ENCODE data around the gene STAT4.
A peak's percentile ranks its signal among the peaks of the same experiment; 100 is the strongest.

Gene STAT4

GRCh38 chr2:191150600-191151330 lies at the start of gene STAT4:
Gene STAT4, minus strand, starts transcription at chr2:191150994. Its CDS starts 2,791 bp downstream, at chr2:191148203.
- Histone ChIP-seq H3K27ac (peak within 1 kb of the TSS in 3 of 11 experiments; percentile 18 to 64 (median 38); a peak in 4 of 22 replicates), H3K4me1 (peaks cover 9 to 31% (median 16%) of the 10 kb centered on the region in 10 experiments), H3K36me3 (peaks cover 0 to 5% (median 0%) of the 10 kb centered on the region in 11 experiments; a peak in 3 of 22 replicates), H3K4me2 (peak within 1 kb of the TSS; percentile 87 to 98 (median 94)), H3K9me3 (replicated peaks in 1 of 11) (no peaks in the 10 kb centered on the region), H4K20me1 (no peaks in the 10 kb centered on the region), H3K27me3 (peaks cover 0 to 14% (median 8%) of the 10 kb centered on the region in 11 experiments; a peak in 8 of 22 replicates), H3K9ac (peak within 1 kb of the TSS; percentile 16 to 75 (median 66); a peak in 20 of 22 replicates), H3K4me3 (peak within 1 kb of the TSS; percentile 55 to 72 (median 63))
- no peak for TF ChIP-seq Cebpa-rat (IDR thresholded peaks at IDR 0.05)

- Histone ChIP-seq H3K27ac (no peak overlapping the region), H3K9me3 (replicated peaks in 1 of 11) (0 out of 22 replicates have a peak, but pooled peaks cover 0 to 3% (median 0%) of the 10 kb centered on the region in 11 experiments), H4K20me1 (no peaks in the 10 kb centered on the region), H3K4me3 (no peak overlapping the region), H3K4me2 (no peak overlapping the region), H3K9ac (no peak overlapping the region), H3K27me3 (no peaks in the 10 kb centered on the region), H3K4me1 (peaks cover 0 to 16% (median 5%) of the 10 kb centered on the region in 10 experiments; a peak in 9 of 20 replicates), H3K36me3 (no peaks in the 10 kb centered on the region)
- TF ChIP-seq Cebpa-rat (IDR thresholded peaks at IDR 0.05): no peak
These were observed 49.2 kb upstream of the STAT4 start for GRCh38 chr2:191199929-191200512.

- no peaks in the 10 kb centered on the region for H3K27me3 ChIP-seq
These were observed 47.5 kb upstream of the STAT4 start for GRCh38 chr2:191198271-191198670.

GRCh38 chr2:191197096-191197495 lies 46.3 kb upstream of the STAT4 start:
- H3K27me3 ChIP-seq: no peaks in the 10 kb centered on the region
- no peak overlapping the region for H3K4me3 ChIP-seq
- H3K27ac ChIP-seq: no peak overlapping the region
- H3K9ac ChIP-seq: no peak overlapping the region
- H4K20me1 ChIP-seq: no peaks in the 10 kb centered on the region
- no peak overlapping the region for H3K4me2 ChIP-seq
- H3K36me3 ChIP-seq: no peaks in the 10 kb centered on the region
- no peak for TF ChIP-seq Cebpa-rat (IDR thresholded peaks at IDR 0.05)
- 0 out of 22 replicates have a peak, but pooled peaks cover 0 to 3% (median 0%) of the 10 kb centered on the region in 11 experiments for H3K9me3 ChIP-seq (replicated peaks in 1 of 11)
- H3K4me1 ChIP-seq: peaks cover 0 to 8% (median under 1%) of the 10 kb centered on the region in 10 experiments; a peak in 5 of 20 replicates

More at GRCh38 chr2:191198271-191198670, 47.5 kb upstream of the STAT4 start:
- Histone ChIP-seq H3K9me3 (replicated peaks in 1 of 11) (0 out of 22 replicates have a peak, but pooled peaks cover 0 to 3% (median 0%) of the 10 kb centered on the region in 11 experiments), H3K4me1 (peaks cover 0 to 17% (median 7%) of the 10 kb centered on the region in 10 experiments; a peak in 11 of 20 replicates), H3K27ac (no peak overlapping the region), H3K9ac (no peak overlapping the region), H3K4me2 (no peak overlapping the region), H3K36me3 (no peaks in the 10 kb centered on the region), H3K4me3 (no peak overlapping the region), H4K20me1 (no peaks in the 10 kb centered on the region)
- TF ChIP-seq Cebpa-rat (IDR thresholded peaks at IDR 0.05): no peak

- 0 out of 22 replicates have a peak, but pooled peaks cover 0 to 3% (median 0%) of the 10 kb centered on the region in 11 experiments for H3K9me3 ChIP-seq (replicated peaks in 1 of 11)
- no peak overlapping the region for H3K4me2 ChIP-seq
- H4K20me1 ChIP-seq: no peaks in the 10 kb centered on the region
- no peak for TF ChIP-seq Cebpa-rat (IDR thresholded peaks at IDR 0.05)
- no peaks in the 10 kb centered on the region for H3K27me3 ChIP-seq
- no peaks in the 10 kb centered on the region for H3K36me3 ChIP-seq
- peaks cover 0 to 6% (median 0%) of the 10 kb centered on the region in 10 experiments; a peak in 3 of 20 replicates for H3K4me1 ChIP-seq
- H3K4me3 ChIP-seq: no peak overlapping the region
- H3K9ac ChIP-seq: no peak overlapping the region
- H3K27ac ChIP-seq: no peak overlapping the region
These were observed 44.2 kb upstream of the STAT4 start for GRCh38 chr2:191195021-191195420.

GRCh38 chr2:191190861-191191552 lies 40.2 kb upstream of the STAT4 start:
- no peak for TF ChIP-seq Cebpa-rat (IDR thresholded peaks at IDR 0.05)
- H3K4me3 ChIP-seq: no peak overlapping the region
- no peak overlapping the region for H3K4me2 ChIP-seq
- no peaks in the 10 kb centered on the region for H3K36me3 ChIP-seq
- no peak overlapping the region for H3K9ac ChIP-seq
- H3K4me1 ChIP-seq: peaks cover 0 to 6% (median 0%) of the 10 kb centered on the region in 10 experiments; a peak in 3 of 20 replicates
- H3K27ac ChIP-seq: no peak overlapping the region
- 0 out of 22 replicates have a peak, but pooled peaks cover 0 to under 1% (median 0%) of the 10 kb centered on the region in 11 experiments for H3K9me3 ChIP-seq (replicated peaks in 1 of 11)
- H4K20me1 ChIP-seq: no peaks in the 10 kb centered on the region
- H3K27me3 ChIP-seq: no peaks in the 10 kb centered on the region

- no peaks in the 10 kb centered on the region for H3K36me3 ChIP-seq
- no peaks in the 10 kb centered on the region for H4K20me1 ChIP-seq
- H3K27me3 ChIP-seq: no peaks in the 10 kb centered on the region
- H3K4me1 ChIP-seq: peaks cover 0 to 6% (median 0%) of the 10 kb centered on the region in 10 experiments; a peak in 3 of 20 replicates
- H3K9me3 ChIP-seq (replicated peaks in 1 of 11): no peaks in the 10 kb centered on the region
- H3K4me3 ChIP-seq: no peak overlapping the region
- TF ChIP-seq Cebpa-rat (IDR thresholded peaks at IDR 0.05): no peak
- no peak overlapping the region for H3K4me2 ChIP-seq
- H3K9ac ChIP-seq: no peak overlapping the region
- no peak overlapping the region for H3K27ac ChIP-seq
These were observed 39.6 kb upstream of the STAT4 start for GRCh38 chr2:191190435-191190834.

GRCh38 chr2:191189112-191189635 lies 38.4 kb upstream of the STAT4 start:
- Histone ChIP-seq H3K9me3 (replicated peaks in 1 of 11) (no peaks in the 10 kb centered on the region), H3K36me3 (no peaks in the 10 kb centered on the region), H3K9ac (no peak overlapping the region), H3K4me2 (no peak overlapping the region), H3K27ac (no peak overlapping the region), H3K4me1 (peaks cover 0 to 6% (median 0%) of the 10 kb centered on the region in 10 experiments; a peak in 3 of 20 replicates), H4K20me1 (no peaks in the 10 kb centered on the region), H3K27me3 (no peaks in the 10 kb centered on the region), H3K4me3 (no peak overlapping the region)
- no peak for TF ChIP-seq Cebpa-rat (IDR thresholded peaks at IDR 0.05)
